ENCODE data around the gene PC. TPM values are rescaled to one million over a fixed set of nuclear protein-coding genes. Genes with fewer than 3 reads are reported as not detected.

PC gene
- total and polyA plus RNA-seq, 11 donors, result 2.6 to 22.4 (median 13.1) TPM

DNA sequence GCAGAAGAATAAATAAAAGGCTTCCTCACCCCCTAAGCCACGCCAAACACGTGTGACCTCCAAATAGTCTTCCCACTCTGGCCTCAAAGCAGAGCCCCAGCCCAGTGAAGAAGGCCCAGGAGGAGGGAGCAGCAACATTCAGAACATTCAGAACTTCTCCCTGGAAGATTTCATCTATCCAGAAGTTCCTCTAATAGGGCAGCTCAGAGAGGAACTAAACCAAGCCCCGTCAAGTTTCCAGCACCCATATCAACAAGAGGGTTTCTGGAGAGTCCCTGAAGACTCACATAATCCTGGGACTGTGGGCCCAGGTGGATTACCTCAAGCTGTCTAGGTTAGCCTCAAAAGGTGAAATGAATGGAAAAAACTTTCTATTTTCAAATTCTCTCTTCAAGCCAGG, 39.4 kb downstream of the PC start:
- no peaks in the 10 kb centered on the region for H3K27me3 ChIP-seq
- H3K9me3 ChIP-seq, result no peaks in the 10 kb centered on the region
- ATAC-seq (no peak), DNase-seq (no peak)
- H3K36me3 ChIP-seq, result no peaks in the 10 kb centered on the region
- 78 to 91% (median 85%) methylated on average over 3 of the region's 3 CpGs for WGBS, 4 donors
- H3K27ac ChIP-seq, result no peak overlapping the region
- H3K4me1 ChIP-seq, result no peaks in the 10 kb centered on the region
- TF ChIP-seq, protein P1, sequence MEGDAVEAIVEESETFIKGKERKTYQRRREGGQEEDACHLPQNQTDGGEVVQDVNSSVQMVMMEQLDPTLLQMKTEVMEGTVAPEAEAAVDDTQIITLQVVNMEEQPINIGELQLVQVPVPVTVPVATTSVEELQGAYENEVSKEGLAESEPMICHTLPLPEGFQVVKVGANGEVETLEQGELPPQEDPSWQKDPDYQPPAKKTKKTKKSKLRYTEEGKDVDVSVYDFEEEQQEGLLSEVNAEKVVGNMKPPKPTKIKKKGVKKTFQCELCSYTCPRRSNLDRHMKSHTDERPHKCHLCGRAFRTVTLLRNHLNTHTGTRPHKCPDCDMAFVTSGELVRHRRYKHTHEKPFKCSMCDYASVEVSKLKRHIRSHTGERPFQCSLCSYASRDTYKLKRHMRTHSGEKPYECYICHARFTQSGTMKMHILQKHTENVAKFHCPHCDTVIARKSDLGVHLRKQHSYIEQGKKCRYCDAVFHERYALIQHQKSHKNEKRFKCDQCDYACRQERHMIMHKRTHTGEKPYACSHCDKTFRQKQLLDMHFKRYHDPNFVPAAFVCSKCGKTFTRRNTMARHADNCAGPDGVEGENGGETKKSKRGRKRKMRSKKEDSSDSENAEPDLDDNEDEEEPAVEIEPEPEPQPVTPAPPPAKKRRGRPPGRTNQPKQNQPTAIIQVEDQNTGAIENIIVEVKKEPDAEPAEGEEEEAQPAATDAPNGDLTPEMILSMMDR (IDR thresholded peaks at IDR 0.05), result no peak
- no peak for TF ChIP-seq POLR2A (IDR thresholded peaks at IDR 0.05)
- no peak overlapping the region for H3K4me3 ChIP-seq
- intact Hi-C loops (cut with DNase I), result no loop called here

DNA sequence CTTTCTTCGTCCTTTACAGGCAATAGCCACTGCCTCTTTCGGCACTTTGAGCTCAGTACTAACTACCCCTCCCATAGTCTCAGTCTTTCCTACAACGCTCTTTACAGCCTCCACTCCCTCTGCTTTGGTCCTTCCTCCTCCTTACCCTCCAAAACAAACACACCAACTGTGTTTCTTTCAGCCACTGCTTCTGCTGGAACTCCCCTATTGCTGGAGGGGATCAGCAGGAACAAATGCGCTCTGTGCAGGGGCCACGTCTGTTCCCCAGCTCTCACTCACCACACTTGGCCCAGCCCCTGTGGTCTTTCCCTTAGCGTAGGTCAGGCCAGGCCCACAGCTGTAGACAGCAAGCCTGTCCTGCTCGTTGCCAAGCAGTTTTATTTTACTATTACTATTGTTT, 42.3 kb downstream of the PC start:
- H3K36me3 ChIP-seq, result no peaks in the 10 kb centered on the region
- 74 to 87% (median 85%) methylated on average over 7 of the region's 7 CpGs for WGBS, 4 donors
- no peak for DNase-seq
- no peak for TF ChIP-seq POLR2A (IDR thresholded peaks at IDR 0.05)
- TF ChIP-seq, protein P1 (IDR thresholded peaks at IDR 0.05), result no peak
- H3K4me1 ChIP-seq, result peaks cover 0 to 3% (median 0%) of the 10 kb centered on the region in 12 donors
- ATAC-seq, result no peak
- H3K27ac ChIP-seq, result no peak overlapping the region
- intact Hi-C loops (cut with DNase I), result no loop called here
- no peaks in the 10 kb centered on the region for H3K9me3 ChIP-seq
- no peaks in the 10 kb centered on the region for H3K27me3 ChIP-seq
- H3K4me3 ChIP-seq, result no peak overlapping the region

DNA sequence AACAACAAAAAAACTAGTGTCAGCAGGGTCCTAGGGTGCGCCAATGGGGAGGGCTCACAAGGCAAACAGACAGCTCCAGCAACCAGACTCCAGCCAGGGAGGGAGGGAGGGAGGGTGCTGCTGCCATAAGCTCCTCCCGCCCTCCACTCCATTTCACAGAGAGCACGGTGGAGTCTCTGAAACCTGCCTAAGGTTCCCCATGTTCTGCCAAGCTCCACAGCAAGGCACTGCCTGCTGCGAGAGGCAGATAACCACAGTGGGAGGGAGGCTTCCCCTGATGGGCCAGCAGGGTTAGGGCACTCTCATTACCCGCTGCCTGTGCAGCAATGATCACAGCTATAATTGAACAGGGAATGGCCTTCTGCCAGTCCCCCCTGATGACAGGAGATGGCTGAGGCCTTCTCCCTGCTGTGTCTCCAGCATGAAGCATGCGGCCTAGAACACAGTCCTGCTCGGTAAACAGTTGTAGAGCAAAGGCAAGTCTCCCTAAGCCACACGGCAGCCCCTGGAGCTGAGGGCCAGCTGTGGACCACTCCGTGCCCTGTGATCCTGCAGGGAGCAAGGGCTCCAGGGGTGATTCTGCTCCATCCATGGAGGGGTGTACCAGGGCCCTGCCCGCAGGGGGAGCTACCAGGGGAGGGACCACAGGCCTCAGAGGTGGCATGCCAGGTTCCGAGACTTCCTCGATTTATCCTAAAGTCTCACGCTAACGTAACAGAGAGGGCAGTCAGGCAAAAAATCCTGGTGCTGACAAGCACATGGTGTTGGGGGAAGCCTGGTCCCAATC, 42.9 kb downstream of the PC start:
- WGBS, 4 donors, result 84 to 89% (median 88%) methylated on average over 12 to 14 of the region's 14 CpGs
- TF ChIP-seq POLR2A (IDR thresholded peaks at IDR 0.05), result no peak
- TF ChIP-seq, protein P1 (IDR thresholded peaks at IDR 0.05), result no peak
- Histone ChIP-seq H3K36me3 (no peaks in the 10 kb centered on the region), H3K4me3 (no peak overlapping the region), H3K27me3 (no peaks in the 10 kb centered on the region), H3K27ac (no peak overlapping the region), H3K4me1 (peaks cover 0 to 3% (median 0%) of the 10 kb centered on the region in 12 donors), H3K9me3 (no peaks in the 10 kb centered on the region)
- ATAC-seq (peak in 1 of 4 donors; percentile 20), DNase-seq (no peak)
- intact Hi-C loops (cut with DNase I), result no loop called here

DNA sequence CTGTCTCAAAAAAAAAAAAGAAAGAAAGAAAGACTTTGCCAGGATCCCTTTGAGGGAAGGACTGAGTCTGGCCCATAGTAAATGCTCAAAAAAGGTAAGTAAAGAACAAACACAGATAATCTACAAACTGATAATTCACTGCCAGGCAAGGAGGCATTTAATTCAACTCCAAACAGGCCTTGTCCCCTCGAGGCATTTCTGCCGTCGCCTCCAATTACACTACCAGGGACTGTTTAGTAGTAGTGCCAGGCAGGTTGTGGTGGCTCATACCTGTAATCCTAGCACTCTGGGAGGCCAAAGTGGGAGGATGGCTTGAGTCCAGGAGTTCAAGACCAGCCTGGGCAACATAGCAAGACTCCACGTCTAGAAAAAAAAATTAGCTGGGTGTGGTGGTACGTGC, 43.7 kb downstream of the PC start:
- 81 to 96% (median 93%) methylated on average over 5 of the region's 5 CpGs for WGBS, 4 donors
- Histone ChIP-seq H3K4me3 (no peak overlapping the region), H3K27me3 (no peaks in the 10 kb centered on the region), H3K36me3 (no peaks in the 10 kb centered on the region), H3K9me3 (no peaks in the 10 kb centered on the region), H3K27ac (no peak overlapping the region), H3K4me1 (peaks cover 0 to 3% (median 0%) of the 10 kb centered on the region in 12 donors)
- ATAC-seq (no peak), DNase-seq (no peak)
- TF ChIP-seq, protein P1 (IDR thresholded peaks at IDR 0.05), result no peak
- no peak for TF ChIP-seq POLR2A (IDR thresholded peaks at IDR 0.05)
- intact Hi-C loops (cut with DNase I), result no loop called here

Measured in heart left ventricle (tissue), 16 donors.